Thyroid gland (tissue), 4 donors: ENCODE measurements around the gene MAVS. TPM values are rescaled to one million over a fixed set of nuclear protein-coding genes. Genes with fewer than 3 reads are reported as not detected.
A peak's percentile ranks its signal among the peaks of the same experiment; 100 is the strongest.

Experiments
- DNase-seq, 2 donors: peaks; one replicate each; pipeline ENCODE4 v3.0.0-alpha.2; 2019
- H3K27ac ChIP-seq, 3 donors: fragments of 200-600 bp; sonication (generic); 1 replicate in 2 of 3; 2 replicates in 1 of 3; pipeline ENCODE4 v1.5.1; 2016 to 2019; ENCODE audit warnings: mild to moderate bottlenecking in 1 of 3, moderate library complexity in 1 of 3
- H3K27me3 ChIP-seq: fragments of 200-600 bp; sonication (generic); one replicate; pipeline ENCODE4 v1.5.1; 2019
- H3K36me3 ChIP-seq, 2 donors: fragments of 200-600 bp; sonication (generic); one replicate each; pipeline ENCODE4 v1.5.1; 2016 to 2019
- H3K4me1 ChIP-seq, 2 donors: fragments of 200-600 bp; sonication (generic); one replicate each; pipeline ENCODE4 v1.5.1; 2017 to 2019
- H3K4me3 ChIP-seq, 3 donors: fragments of 200-600 bp; sonication (generic); replicated peaks in 1 of 3; 1 replicate in 2 of 3; 2 replicates in 1 of 3; pipeline ENCODE4 v1.5.1; 2016; ENCODE audit warnings: mild to moderate bottlenecking in 1 of 3
- H3K9me3 ChIP-seq: fragments of 200-600 bp; sonication (generic); one replicate; pipeline ENCODE4 v1.5.1; 2017
- CTCF ChIP-seq, 6 experiments: fragments of 200-600 bp in 3 of 6; fragments of 450-650 bp in 3 of 6; sonication (generic) in 3 of 6; IDR thresholded peaks; one replicate each; pipeline ENCODE4 v1.5.1; 2016 to 2019; ENCODE audit warnings: antibody characterized with exemption in 6 of 6, mild to moderate bottlenecking in 2 of 6, inconsistent platforms in 1 of 6, moderate library complexity in 1 of 6
- POLR2A ChIP-seq, 2 donors: fragments of 450-650 bp; IDR thresholded peaks; one replicate each; pipeline ENCODE4 v1.6.1; 2017; ENCODE audit warnings: antibody characterized with exemption in 2 of 2, mild to moderate bottlenecking in 2 of 2, moderate library complexity in 1 of 2
- WGBS, 2 donors: methylation state at CpG; one replicate each; pipeline ENCODE4 v1.1.5; 2017; 5-methylcytosine and 5-hydroxymethylcytosine counted together
- intact Hi-C: fragments of 100-400 bp; cut with DNase I; formaldehyde crosslinking; loops from one replicate; pipeline ENCODE4 v1.15.1; 2023
- total RNA-seq, 4 donors: library from RNA; depleted of rRNA; stranded (reverse); fragments of >200 nt; gene quantifications; one replicate each; pipeline ENCODE4 v1.2.3, GENCODE V29; 2016

MAVS gene
- total RNA-seq, 4 donors from 2014 or later: 30.4 to 52.3 (median 39.0) TPM

- Histone ChIP-seq H3K4me3 (no peak overlapping the region), H3K27ac (no peak overlapping the region), H3K27me3 (no peaks in the 10 kb centered on the region), H3K36me3 (peaks cover 32 to 33% of the 10 kb centered on the region in 2 donors), H3K4me1 (peaks cover 0 to 5% of the 10 kb centered on the region in 2 donors), H3K9me3 (no peaks in the 10 kb centered on the region)
- peak; percentile 56 to 64 for DNase-seq
- 61 to 74% methylated on average over 4 of the region's 4 CpGs for WGBS, 2 donors
- intact Hi-C loops: no loop called here
- TF ChIP-seq POLR2A (IDR thresholded peaks at IDR 0.05): no peak
- TF ChIP-seq CTCF (IDR thresholded peaks at IDR 0.05): no peak
Measured at GRCh38 chr20:3908667-3909066, 62.0 kb downstream of the MAVS start.

GRCh38 chr20:3909952-3910366, 63.3 kb downstream of the MAVS start:
- no peak for TF ChIP-seq CTCF (IDR thresholded peaks at IDR 0.05)
- TF ChIP-seq POLR2A (IDR thresholded peaks at IDR 0.05): no peak
- Histone ChIP-seq H3K36me3 (peaks cover 32 to 37% of the 10 kb centered on the region in 2 donors), H3K27ac (no peak overlapping the region), H3K27me3 (no peaks in the 10 kb centered on the region), H3K4me3 (no peak overlapping the region), H3K9me3 (no peaks in the 10 kb centered on the region), H3K4me1 (peaks cover 0 to 8% of the 10 kb centered on the region in 2 donors)
- intact Hi-C loops: no loop called here
- DNase-seq: no peak

DNA sequence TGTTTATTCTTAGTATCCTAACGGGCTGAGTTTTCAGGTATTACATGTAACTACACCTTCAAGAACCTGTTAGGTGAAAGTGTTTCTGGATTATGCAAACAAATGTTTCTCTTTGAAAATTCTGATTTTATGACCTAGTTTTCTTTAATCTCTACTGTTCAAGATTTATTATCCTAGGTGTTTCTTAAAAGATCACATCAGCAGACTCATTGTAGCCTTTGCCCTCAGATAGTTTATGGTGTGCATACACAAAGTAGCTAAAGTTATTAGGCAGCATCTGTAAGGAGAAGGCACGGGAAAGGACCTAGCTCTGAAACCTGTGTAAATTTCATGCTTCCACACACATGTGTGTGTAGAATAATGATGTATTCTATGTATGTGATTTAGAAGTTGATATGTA, 64.2 kb downstream of the MAVS start:
- DNase-seq: no peak
- Histone ChIP-seq H3K27ac (no peak overlapping the region), H3K36me3 (peaks cover 32 to 41% of the 10 kb centered on the region in 2 donors), H3K4me3 (no peak overlapping the region), H3K4me1 (peaks cover 0 to 8% of the 10 kb centered on the region in 2 donors), H3K27me3 (no peaks in the 10 kb centered on the region), H3K9me3 (no peaks in the 10 kb centered on the region)
- TF ChIP-seq POLR2A (IDR thresholded peaks at IDR 0.05): no peak
- no peak for TF ChIP-seq CTCF (IDR thresholded peaks at IDR 0.05)
- 83 to 85% methylated on average over 2 of the region's 2 CpGs for WGBS, 2 donors
- intact Hi-C loops: no loop called here

DNA sequence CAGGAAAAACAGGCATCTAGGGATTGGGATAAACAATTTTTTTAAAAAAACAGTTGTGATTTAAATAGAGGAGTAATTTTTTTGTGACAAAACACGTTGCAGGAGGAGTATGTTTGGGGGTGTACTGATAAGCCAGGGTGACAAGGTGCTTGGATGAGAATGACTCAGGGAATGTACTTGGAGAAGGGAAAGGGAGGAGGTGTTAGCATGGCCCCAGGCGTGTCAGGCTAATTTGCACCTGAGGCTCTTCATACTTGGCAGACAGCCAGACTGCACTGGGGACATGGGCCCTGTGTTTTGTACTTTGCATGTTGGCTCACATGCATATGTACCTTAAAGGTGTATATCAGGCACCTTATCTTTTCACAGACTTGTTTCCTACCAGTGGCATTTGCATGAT, 65.3 kb downstream of the MAVS start:
- no peak overlapping the region for H3K27ac ChIP-seq
- H3K4me3 ChIP-seq: no peak overlapping the region
- intact Hi-C loops: no loop called here
- DNase-seq: no peak
- H3K27me3 ChIP-seq: no peaks in the 10 kb centered on the region
- no peaks in the 10 kb centered on the region for H3K9me3 ChIP-seq
- H3K36me3 ChIP-seq: peaks cover 32 to 41% of the 10 kb centered on the region in 2 donors
- WGBS, 2 donors: 80 to 83% methylated on average over 2 of the region's 2 CpGs
- H3K4me1 ChIP-seq: peaks cover 0 to 4% of the 10 kb centered on the region in 2 donors
- TF ChIP-seq CTCF (IDR thresholded peaks at IDR 0.05): no peak
- TF ChIP-seq POLR2A (IDR thresholded peaks at IDR 0.05): no peak

DNA sequence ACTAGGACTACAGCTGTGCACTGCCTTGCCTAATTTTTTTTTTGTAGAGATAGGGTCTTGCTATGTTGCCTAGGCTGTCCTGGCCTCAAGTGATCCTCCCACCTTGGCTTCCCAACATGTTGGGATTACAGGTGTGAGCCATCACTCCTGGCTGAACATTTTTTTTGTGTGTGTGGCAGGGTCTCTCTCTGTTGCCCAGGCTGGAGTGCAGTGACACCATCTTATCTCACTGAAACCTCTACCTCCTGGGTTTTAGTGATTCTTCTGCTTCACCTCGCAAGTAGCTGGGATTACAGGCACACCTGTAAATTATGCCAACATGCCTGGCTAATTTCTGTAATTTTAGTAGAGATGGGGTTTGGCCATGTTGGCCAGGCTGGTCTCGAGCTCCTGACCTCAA, 67.8 kb downstream of the MAVS start:
- Histone ChIP-seq H3K4me1 (peaks cover 0 to 4% of the 10 kb centered on the region in 2 donors), H3K9me3 (no peaks in the 10 kb centered on the region), H3K27me3 (no peaks in the 10 kb centered on the region), H3K36me3 (peaks cover 27 to 35% of the 10 kb centered on the region in 2 donors), H3K27ac (no peak overlapping the region), H3K4me3 (no peak overlapping the region)
- intact Hi-C loops: no loop called here
- no peak for TF ChIP-seq POLR2A (IDR thresholded peaks at IDR 0.05)
- TF ChIP-seq CTCF (IDR thresholded peaks at IDR 0.05): no peak
- DNase-seq: no peak
- WGBS, 2 donors: 100% methylated on average over 2 of the region's 2 CpGs
